Amniotic epithelial cell (primary cell): ENCODE results near the gene CCDC33.

Source experiments
- DNase-seq: peaks from one replicate; pipeline ENCODE4 v3.0.0-alpha.2; 2010; ENCODE audit warnings: low read depth

CCDC33 gene

DNA sequence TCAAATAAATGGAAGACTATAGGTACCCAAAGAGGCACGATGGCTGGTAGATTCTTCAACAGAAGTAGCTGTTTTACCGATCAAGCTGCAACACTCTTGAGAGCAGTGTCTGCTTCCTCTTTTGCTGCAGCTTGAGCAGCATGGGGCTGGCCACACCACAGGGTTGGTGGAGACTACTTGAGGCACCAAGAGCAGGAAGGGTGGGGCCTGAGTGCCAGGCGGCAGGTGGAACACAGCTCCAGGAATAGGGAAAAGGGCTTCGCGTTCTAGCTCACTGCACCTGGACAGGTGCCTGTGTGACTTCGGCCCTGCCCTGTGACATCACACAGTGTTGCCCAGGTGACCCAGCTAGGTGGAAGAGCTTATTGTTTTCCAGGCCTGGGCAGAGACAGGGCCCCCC, at the start of gene CCDC33:
Gene CCDC33 (plus strand): TSS at position 365 of the 400 bp plus-strand sequence. CDS start 394 bp downstream, outside the sequence.
- no peak for DNase-seq

DNA sequence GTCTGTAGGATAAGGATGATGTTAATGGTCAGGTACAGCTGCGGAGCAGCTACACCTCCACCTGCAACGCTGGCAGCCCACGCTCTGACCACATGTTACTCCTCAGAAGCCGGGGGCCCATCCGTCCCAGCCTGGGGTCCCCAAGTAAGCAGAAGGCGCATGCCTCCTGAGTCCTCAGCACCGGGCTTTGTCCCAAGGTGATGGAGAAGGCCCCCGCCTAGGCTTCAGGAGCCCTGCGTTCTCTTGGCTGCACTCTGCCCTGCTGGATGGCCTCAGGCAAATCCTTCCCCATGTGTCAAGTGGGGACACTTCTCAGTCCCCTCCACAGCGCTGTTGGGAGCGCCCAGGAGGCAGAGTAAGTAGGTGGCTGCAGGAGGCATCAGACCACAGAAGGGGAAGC, 47.9 kb upstream of the CCDC33 start:
- no peak for DNase-seq

DNA sequence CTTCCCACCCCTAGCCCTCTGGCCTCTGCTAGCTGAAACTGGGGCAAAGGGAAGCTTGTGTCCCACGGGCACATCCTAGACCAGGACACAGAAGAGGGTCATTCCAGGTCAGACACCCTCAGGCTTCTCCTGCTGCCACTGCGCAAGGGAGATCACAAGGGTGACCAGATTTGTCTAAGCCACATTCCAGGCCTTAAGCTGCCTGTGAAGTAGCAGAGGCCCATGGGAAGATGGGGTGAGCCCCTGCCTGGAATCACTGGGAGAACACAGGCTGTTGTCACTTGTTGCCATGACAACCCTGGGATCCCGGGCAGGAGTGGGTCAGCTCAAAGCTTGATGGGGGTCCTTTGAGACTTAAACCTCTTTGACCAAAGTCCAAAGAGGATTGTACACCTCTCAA, 44.3 kb upstream of the CCDC33 start:
- DNase-seq: no peak

- DNase-seq: no peak
Measured at GRCh38 chr15:74192751-74193150, 43.4 kb upstream of the CCDC33 start.

GRCh38 chr15:74193299-74193718, 42.8 kb upstream of the CCDC33 start:
- DNase-seq: peak; percentile 97

DNA sequence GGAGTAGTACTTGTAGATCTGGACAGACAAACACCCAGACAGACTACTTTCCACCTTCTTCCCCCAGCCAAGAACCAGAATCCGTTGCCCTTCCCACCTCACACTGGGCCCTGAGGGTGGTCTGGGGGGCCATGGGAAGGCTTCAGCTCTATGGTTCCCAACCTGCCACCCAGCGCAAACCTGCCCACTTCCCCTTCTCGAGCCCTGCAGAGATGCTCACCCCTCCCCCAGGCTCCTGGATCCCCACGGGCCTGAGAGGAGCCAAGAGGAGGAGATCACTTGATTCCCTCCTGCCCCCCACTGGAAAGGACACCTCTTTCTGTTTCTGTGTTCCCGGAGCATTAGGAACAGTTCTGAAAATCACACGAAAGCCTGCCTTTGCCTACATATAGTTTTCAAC, 42.2 kb upstream of the CCDC33 start:
- DNase-seq: no peak

GRCh38 chr15:74194572-74195559, 41.3 kb upstream of the CCDC33 start:
- no peak for DNase-seq

DNA sequence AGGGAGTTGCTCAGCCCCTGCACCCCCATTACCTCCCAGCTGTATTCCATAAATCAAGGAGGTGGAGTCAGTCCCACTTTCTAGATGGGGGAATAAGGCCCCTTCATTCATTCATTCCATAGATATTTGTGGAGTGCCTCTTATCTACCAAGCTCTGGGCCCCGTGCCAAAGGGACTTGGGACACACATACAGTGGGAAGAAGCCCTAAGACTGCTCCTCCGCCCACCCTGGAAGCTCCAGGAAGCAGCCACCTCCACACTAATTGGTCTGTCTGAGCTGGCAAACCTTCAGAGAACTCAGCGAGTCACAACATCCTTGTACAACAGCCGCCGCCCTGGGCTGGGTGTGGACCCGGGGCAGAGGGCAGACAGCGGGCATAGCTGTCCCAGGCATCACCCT, 40.0 kb upstream of the CCDC33 start:
- DNase-seq: peak; percentile 96

DNA sequence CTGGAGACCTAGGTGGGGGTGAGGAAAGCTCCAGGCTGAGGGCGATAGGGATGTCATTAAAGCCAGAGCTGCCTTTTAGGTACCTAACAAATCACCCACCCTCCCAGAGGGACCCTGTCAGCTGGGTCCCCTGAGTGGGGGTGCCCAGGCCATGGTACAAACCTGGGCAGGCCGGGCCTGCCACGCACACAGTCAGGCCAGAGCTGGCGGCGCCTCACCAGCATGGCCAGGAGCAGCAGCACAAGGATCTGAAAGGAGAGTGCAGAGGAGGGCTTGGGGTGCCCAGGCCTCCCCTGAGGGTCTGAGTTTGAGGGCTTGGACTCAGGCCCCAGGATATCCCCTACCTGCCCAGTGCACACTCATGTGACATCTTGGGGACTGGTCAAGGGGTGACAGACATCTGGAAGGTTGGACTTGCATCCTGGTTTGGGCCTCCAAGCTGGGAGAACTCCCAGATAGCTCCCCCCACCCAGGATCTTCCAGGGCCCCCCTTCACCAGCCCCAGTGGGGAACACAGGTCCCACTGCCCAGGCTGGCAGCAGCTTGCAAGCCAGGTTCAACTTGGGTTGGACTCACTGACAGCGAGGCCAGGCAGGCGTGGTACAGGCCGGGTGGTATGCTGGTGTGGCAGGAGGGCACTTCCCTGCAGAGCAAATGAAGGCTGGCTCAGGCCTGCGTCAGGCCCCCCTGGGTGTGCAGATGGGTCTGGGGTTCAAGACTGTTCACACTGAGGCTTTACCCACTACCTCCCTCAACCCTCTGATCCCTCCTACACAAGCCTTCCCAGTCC, 38.8 kb upstream of the CCDC33 start:
- DNase-seq: no peak

DNA sequence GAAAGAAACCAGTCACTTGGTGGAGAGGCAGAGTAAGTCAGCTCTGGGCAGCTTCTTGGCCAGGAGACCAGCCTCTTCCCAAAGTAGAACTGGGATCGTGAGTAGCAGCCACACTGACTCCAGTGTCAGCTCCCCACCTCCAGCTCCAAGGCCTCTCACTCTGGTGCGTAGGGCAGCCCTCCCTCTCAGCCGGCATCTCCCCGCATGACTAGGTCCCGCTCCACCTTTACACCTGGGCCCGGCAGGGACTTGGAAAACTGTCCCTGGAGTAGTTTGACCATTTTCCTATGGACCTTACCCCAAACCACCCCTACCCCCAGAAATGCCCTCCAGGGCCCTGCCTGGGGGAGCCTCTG, 36.9 kb upstream of the CCDC33 start:
- no peak for DNase-seq

DNA sequence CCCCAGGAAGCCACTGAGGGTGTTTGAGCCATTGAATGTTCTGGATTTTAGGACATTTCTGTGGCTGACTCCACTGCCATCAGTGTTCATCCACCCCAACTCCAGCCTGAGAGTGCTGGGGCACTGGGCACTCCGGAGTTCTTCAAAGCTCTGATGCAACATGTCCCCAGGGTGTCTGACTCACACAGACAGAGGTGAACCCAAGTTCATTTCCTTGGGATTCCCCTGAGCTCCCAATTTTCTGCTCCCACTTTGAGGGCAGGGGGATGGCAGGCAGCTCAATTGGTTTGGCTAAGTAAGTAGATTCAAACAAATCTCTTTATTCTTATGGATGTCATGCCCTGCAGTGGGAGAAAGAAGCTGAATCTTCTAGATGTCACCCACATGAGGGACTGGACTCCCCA, 35.7 kb upstream of the CCDC33 start:
- peak; percentile 58 for DNase-seq

- DNase-seq: no peak
Measured at GRCh38 chr15:74200871-74201419, 35.2 kb upstream of the CCDC33 start.

- no peak for DNase-seq
Measured at GRCh38 chr15:74201710-74202420, 34.3 kb upstream of the CCDC33 start.

DNA sequence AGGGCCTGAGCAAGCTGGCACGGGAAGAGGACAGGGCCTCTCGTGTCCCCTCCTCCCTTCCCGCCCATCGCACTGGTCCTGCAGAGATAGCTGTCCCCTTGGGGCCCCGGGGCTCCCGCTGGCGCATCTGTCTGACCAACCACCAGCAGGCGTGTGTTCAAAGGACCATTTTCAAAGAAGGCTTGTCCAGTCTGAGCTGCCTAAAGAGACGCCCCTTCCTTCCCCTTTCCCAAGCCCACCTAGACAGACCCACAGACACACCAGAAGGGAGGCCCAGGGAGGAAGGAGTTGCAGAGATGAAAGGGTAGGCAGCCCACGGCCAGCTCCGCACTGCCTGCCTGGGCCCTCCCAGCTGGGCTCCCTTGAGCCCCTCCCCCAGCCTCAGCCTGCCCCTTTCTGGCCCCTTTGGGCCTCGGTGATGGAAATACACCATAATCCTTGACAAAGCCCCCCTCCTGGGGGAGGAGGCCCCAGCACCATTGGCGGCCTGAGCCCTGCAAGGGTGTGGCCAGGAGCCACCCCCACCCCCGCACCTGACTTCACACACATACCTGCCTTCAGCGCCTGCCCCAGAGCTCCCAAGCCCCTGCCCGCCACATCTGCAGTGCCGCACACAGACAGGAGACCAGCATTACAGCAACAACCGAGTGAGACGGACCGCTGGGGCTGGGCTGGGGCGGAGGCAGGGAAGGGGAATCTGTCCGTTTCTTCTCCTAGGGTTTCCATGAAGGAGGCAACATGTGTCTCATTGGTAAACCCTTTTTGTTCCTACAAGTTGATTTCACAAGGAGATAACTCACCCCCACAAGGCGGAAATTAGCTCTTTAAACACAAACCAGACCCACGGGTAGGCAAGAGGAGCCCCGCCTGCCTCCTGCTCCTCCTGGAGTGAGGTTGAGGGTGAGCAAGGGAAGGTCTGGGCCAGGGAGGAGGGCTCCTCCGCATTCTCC, 33.4 kb upstream of the CCDC33 start, which contains the start of gene STRA6:
Gene STRA6 (minus strand): TSS at position 336 of the 950 bp plus-strand sequence. CDS start 520 bp downstream, outside the sequence.
- DNase-seq: peak; percentile 94

DNA sequence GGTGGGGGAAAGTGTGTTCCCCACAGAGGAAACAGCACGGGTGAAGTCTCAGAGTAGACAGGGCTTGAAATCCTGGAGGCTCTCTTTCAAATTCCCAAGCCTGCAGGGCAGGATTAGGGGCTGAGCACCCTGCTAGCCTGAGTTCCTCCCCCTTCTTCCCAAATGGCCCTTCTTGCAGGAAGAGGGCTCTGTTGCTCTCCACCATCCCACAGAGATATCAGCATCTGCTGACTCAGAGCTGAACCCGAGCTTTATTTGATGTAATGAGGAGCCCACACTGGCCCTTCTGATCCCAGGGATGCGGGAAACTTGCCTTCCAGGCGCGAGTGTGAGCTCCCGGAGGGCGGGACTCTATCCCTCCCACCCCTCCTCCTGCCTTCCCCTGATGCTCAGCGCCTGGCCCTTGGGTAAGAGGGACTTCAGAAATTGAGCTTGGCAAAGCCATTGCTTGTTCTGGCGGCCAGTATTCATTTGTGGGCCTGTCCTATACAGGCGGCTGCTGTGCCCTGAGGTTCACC, 32.2 kb upstream of the CCDC33 start:
- DNase-seq: peak; percentile 89

- DNase-seq: no peak
Measured at GRCh38 chr15:74205582-74205947, 30.6 kb upstream of the CCDC33 start.

GRCh38 chr15:74206801-74207281, 29.3 kb upstream of the CCDC33 start:
- DNase-seq: peak; percentile 65

- no peak for DNase-seq
Measured at GRCh38 chr15:74207652-74208440, 28.3 kb upstream of the CCDC33 start.

GRCh38 chr15:74208496-74208895, 27.6 kb upstream of the CCDC33 start:
- no peak for DNase-seq
